Hematopoietic multipotent progenitor cell (in vitro differentiated cells): ENCODE measurements around the gene KRT6B. TPM values are rescaled to one million over a fixed set of nuclear protein-coding genes. Genes with fewer than 3 reads are reported as not detected.
"Not testable (repeated sequence)": the region's sequence is repeated elsewhere in the genome, so short reads cannot be mapped to it uniquely, and the experiment has no call there.

Experiments used
- DNase-seq, 3 donors: peaks; one replicate each; pipeline ENCODE4 v3.0.0-alpha.2; 2011 to 2015; ENCODE audit warnings: low read depth in 2 of 3, low spot score in 2 of 3
- total RNA-seq: library from RNA; depleted of rRNA; stranded (reverse); fragments of >200 nt; gene quantifications from one replicate; pipeline ENCODE4 v1.2.3, GENCODE V29; 2012

KRT6B gene
- total RNA-seq, 1 donor = not detected

DNA sequence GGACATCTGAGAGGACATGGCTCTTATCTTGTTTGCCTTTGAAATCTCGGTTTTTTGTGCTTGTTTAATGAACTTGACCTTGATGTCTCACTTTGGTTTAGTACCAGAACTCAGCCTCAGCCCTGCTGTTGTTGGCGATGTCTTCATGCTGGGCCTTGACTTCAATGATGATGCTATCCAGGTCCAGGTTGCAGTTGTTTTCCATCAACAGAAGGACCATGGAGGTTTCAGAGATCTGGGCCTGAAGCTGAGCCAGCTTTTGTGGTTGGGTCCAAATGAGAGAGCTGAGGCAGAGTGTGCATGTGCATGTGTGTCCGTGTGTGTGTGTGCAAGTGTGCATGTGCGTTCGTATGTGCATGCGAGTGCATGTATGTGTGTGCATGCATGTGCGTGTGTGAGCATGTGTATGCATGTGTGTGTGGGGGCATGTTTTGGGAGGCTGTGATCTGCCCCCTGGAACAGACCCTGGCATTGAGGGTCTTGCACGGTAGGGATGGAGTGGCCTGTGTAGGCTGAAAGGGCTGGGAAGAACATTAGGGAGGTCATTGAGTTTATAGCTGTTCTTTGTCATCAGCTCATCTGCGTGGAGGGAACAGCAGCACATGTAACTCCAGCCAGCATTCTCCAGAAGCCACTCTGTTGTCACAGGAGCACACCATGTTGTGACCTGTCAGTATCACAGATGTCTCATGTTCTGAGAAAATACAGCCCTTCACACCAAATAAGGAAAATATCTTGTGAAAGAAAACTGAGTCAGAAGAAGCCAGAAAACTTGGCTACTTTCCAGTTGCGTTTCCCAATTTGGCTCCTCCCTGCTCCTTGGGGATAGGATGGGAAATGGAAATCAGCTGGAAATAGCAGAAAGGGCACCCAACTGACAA, 35.8 kb downstream of the KRT6B start:
- no peak for DNase-seq

DNA sequence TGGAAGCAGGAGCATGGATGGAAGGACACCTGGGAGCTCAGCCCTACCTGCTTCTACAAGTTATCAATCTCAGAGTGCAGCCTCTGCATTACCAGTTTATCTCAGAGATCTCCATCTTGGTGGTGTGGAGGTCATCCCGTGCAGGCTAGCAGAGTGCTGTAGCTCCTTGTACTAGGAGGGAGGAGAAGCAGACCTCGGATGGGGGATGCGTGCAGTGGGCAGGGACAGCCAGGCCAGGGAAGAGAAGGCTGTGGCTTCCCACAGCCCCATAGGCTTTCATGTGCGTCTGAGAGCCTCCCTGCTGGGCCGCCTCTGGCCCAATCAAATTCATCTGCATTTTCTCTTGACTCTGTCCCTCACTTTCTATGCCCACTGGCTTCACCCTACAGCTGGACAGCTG, 37.0 kb downstream of the KRT6B start:
- no peak for DNase-seq

GRCh38 chr12:52413782-52414345, 38.1 kb downstream of the KRT6B start:
- no peak for DNase-seq

DNA sequence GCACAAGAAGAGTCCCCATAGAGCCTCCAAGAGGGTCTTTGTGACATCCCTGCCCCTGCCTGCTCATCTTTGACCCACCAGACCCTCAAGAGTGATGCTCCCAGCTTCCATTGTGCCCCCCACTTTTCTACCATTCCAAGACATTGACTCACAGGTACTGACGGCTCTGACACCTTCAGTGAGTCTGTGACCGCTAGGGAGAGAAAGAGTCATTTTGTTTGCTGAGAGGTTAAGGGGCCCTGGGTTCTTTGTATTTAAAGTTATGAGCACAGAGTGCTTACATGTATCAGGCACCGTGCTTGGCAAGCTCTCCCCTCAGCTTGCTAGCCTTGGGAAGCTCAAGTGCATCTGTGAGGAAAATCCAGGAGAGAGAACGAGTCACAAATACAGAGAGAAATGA, 38.7 kb downstream of the KRT6B start:
- DNase-seq = no peak

GRCh38 chr12:52411815-52412214, 40.1 kb downstream of the KRT6B start:
- DNase-seq = no peak

DNA sequence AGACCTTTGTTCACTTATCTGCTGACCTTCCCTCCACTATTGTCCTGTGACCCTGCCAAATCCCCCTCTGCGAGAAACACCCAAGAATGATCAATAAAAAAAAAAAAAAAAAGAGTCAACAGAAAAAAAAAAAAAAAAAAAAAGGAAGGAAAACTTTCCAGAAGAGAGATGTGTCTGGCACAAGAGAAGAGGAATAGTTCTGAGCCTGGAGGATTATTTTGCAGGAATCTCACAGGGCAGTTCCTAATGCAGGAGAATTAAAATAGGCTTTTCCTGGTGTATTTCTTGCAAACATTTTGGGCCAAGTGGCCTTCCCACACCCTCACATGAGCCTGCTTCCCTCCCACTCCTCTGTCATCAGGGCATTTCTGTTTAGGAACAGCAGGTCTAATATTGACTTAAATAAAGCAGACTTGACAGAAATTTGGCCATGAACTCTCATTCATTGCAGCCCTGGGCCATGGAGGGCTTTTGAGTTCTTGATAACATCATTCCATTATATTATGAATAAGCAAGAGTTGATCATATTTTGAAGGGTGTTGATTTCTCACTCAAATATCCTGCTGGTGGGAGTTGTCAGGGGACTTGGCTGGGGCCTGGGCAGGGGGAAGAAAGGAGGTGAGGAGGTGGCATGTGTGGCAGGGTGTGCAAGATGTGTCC, 41.2 kb downstream of the KRT6B start:
- DNase-seq = not testable (repeated sequence)

- DNase-seq = no peak
Observed at GRCh38 chr12:52407918-52408317, 44.0 kb downstream of the KRT6B start.

- DNase-seq = no peak
Observed at GRCh38 chr12:52405922-52406385, 46.0 kb downstream of the KRT6B start, which contains the start of gene KRT82. Gene KRT82 (minus strand): TSS chr12:52406335. CDS start chr12:52406277, 58 bp downstream.

GRCh38 chr12:52404951-52405350, 47.0 kb downstream of the KRT6B start:
- no peak for DNase-seq

- DNase-seq = no peak
Observed at GRCh38 chr12:52403561-52403960, 48.4 kb downstream of the KRT6B start.

GRCh38 chr12:52402873-52403540, 48.9 kb downstream of the KRT6B start:
- no peak for DNase-seq

GRCh38 chr12:52402377-52402776, 49.6 kb downstream of the KRT6B start:
- DNase-seq = no peak

- no peak for DNase-seq
Observed at GRCh38 chr12:52401926-52402325, 50.0 kb downstream of the KRT6B start.

- DNase-seq = no peak
Observed at GRCh38 chr12:52401526-52401925, 50.4 kb downstream of the KRT6B start.

DNA sequence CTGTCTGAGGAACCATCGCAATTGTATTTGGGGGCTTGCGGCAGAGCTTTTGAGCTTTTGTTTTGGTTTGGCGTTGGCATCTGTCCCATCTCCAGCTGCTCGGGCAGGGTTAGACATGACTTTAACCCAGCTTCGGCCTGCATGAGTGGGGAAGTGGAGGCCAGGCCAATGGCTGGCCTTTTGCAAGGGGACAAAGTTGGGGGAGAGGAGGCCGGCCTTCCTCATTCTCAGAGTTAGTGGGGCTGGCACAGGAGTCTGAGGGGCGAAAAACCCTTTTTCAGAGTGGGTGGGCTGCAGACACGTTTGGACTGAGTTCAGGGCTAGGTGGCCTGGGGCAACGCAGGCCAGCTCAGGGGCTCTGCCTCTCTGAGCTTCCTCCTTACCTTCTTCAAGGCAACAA, 51.0 kb downstream of the KRT6B start:
- no peak for DNase-seq

DNA sequence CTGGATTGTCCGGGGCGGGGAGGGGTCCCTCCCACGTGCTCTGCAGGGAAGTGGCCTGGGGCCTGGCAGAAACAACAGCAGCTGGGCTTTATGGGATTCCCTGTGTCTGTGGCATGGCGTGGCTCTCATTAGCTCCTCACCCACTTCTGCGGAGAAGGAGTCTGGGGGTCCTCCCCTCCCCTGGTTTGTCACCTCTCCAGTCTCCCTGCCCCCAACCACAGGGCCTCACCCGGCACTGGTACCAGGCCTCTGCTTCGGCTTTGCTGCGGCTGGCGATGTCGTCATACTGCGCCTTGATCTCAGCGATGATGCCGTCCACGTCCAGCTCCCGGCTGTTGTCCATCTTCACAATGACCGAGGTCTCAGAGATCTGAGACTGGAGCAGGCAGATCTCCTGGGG, 52.2 kb downstream of the KRT6B start:
- no peak for DNase-seq

GRCh38 chr12:52398176-52398575, 53.8 kb downstream of the KRT6B start:
- DNase-seq = no peak

- DNase-seq = no peak
Observed at GRCh38 chr12:52396656-52397055, 55.3 kb downstream of the KRT6B start.
